VCaP (cell line): ENCODE measurements around the gene WWOX.

ENCODE experiments used
- H3K27ac ChIP-seq: fragments of 450-650 bp; 2 replicates; pipeline ENCODE4 v1.5.1; 2017
- CTCF ChIP-seq: fragments of 450-650 bp; conservative IDR thresholded peaks from 2 replicates; pipeline ENCODE4 v1.5.1; 2017; ENCODE audit warnings: mild to moderate bottlenecking, moderate library complexity

Gene WWOX

GRCh38 chr16:79137426-79137939 lies 1038.0 kb downstream of the WWOX start:
- no peak overlapping the region for H3K27ac ChIP-seq
- no peak for TF ChIP-seq CTCF

DNA sequence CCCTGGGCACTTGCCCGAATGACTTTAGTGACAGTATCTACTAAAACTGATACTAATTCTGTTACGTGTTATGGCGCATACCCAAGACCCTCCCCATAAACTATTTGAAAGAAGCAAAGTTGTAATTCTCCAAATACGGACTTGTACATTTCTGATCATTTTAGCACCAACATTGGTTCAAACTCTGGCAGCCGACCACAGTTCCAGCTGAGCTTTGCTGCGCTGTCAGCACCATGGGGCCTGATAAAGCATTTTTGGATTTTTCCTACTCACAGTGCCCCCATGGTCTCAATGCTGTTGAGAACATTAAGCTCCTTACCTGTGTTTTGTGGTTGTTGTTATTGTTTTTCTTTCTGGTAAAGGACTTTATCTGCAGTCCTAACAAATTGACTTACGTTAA lies 1040.3 kb downstream of the WWOX start:
- H3K27ac ChIP-seq: no peak overlapping the region
- no peak for TF ChIP-seq CTCF

GRCh38 chr16:79143026-79143425 lies 1043.6 kb downstream of the WWOX start:
- TF ChIP-seq CTCF: no peak
- H3K27ac ChIP-seq: no peak overlapping the region

- H3K27ac ChIP-seq: no peak overlapping the region
- no peak for TF ChIP-seq CTCF
Observed at GRCh38 chr16:79150151-79150550, 1050.7 kb downstream of the WWOX start.

- no peak for TF ChIP-seq CTCF
- no peak overlapping the region for H3K27ac ChIP-seq
Observed at GRCh38 chr16:79150632-79151310, 1051.3 kb downstream of the WWOX start.

DNA sequence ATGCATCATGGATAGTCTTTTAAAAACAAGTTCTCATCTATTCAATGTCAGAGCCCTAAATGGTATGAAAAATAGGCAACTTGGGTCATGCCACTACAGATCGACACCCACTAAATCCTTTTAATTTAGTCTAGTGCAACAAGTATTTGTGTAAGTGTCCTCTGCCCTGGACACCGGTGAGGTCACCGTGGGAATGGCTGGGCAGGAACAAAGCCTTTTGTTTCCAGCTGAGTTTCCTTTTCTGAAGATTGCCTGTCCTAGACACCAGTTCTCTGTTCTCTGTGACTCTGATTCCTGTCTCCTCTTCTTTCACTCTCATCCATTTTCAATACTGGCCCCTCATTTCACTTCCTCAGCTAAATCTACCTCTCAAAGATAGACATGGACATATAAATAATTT lies 1054.6 kb downstream of the WWOX start:
- TF ChIP-seq CTCF: no peak
- no peak overlapping the region for H3K27ac ChIP-seq

DNA sequence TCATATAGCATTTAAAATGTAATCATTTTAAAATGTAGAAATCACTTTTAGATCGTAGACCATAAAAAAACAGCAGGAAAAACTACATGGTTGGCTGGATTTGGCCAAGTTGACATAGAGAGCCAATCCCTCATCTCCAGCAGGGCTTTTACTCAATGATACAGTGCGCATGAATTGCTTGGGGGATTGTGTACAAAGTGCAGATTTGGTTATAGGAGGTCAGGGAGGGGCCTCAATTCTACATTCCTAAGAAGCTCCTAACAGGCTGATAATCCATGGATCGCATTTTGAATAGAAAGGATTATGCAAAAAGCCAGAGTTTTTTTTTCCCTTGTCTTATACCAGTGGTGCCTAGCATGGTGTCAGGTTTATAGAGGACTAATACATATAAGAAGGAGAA lies 1056.0 kb downstream of the WWOX start:
- TF ChIP-seq CTCF: no peak
- no peak overlapping the region for H3K27ac ChIP-seq
